Stimulated activated CD4-positive, alpha-beta T cell treated with anti-CD3 and anti-CD28 coated beads, Interleukin-15, amount 100 ng/mL, for 24 hours (primary cell): Measurements from ENCODE around the gene ZFAND3.
"Not testable (repeated sequence)": the region's sequence is repeated elsewhere in the genome, so short reads cannot be mapped to it uniquely, and the experiment has no call there.

ENCODE experiments used
- DNase-seq: peaks from one replicate; pipeline ENCODE4 v3.0.0-alpha.2; 2020

Gene ZFAND3

DNA sequence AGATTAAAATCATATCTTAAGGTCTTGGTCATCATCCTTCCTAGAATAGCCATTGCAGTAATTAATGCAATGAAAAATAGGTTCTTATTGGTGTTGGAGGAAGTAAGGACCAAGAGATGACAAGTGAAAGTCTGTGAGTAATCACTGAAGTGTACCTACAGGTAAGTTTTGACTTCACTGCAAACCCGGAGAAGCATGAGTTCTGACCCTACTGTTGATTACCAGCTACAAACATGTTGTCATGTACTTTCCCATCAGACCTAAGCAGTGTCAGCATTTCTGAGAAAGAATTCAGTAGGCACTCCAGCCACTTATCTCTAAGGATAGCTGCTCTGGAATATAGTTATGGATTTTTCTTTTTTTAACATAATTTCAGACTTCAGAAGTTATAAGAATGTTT is 280.9 kb downstream of the ZFAND3 start:
- no peak for DNase-seq

DNA sequence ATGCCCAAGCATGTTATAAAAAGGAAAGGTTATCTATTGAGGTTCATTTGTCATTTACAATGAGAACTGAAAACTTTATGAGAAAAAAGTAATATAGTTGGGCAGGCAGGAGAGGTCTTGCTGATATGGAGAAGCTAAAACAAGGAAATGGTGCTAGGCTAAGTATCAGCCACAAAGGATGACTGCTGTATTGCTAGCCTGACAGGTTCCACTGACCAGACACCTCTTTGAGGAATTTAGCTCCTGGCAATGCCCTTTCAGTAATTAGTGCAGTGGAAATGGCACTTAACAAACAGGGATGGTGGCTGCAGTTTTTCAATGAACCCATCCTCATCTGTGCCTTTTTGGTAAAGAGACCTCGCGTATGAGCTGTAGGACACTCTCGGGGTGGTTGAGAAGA is 284.4 kb downstream of the ZFAND3 start:
- no peak for DNase-seq

DNA sequence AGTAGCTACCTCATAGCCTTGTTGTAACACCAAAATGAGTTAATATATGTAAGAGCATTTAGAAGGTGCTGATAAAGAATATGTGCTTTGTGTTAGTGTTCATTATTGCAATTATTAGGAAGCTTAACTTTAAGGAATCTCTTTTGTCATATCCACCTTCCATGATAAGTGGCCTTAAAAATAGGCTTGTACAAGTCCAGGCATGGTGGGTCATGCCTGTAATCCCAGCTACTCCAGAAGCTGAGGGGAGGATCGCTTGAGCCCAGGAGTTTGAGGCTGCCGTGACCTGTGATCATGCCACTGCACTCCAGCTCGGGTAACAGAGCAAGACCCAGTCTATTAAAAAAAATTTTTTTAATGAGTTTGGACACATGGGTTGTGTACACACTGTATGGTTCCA is 285.5 kb downstream of the ZFAND3 start:
- DNase-seq: no peak

DNA sequence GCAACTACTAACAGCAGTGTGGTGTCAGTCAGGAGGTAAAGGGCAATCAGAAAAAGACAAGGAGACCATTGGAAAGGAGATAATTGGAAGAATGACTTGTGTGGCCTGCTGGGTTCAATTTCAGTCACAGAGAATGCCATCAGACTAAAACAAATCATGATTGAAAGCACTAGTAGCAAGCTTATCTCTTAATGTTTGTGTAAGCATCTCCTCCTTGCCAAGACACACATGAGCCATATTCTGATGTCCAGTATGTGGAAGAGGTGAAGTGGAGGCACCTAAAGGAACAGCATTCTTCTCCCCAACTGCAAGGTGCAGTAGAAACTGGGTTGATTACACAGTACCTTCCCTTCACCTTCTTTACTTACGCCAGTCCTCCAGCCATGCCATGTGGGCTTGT is 287.5 kb downstream of the ZFAND3 start:
- DNase-seq: no peak

DNA sequence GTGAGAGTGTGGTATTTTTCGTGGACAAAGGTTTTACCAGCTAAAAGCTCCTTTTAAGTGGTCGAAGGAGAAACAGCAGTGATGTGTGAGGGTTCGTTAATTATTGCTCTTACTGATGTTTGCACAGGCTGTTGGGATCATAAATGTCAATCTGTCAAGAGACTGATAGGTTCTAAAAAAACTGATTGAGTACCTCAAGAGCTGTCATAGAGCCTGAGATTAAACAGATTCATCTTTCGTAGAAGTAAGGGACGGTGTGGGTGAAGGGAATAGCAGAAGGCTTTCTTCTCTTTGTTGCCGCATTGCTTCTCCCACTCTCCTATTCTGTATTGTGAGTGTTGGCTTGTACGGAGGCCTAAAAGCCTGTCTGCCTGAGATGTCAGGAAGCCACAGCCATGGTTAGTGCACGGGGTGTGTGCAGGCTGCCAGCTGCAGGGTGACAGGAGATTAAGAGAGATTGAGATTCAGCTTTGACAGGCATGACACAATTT is 291.0 kb downstream of the ZFAND3 start:
- DNase-seq: no peak

DNA sequence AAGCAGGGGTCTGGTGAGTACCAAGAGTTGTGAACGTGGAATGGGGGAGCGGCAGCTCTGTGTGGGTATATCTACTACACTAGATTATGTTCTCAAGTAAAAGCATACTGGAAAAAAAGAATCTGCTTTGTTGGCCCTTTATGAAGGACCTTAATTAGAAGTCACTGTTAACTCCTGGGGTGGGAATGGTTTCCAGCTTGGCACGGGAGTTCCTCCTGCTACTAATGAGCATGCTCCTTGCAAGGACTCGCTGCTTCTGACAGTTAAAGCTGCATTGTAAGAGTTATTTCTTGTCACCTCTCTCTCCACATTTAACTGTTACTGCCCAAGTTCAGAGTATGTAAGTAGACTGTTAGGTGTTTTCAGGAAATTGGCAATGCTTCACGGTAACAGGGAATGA is 292.7 kb downstream of the ZFAND3 start:
- no peak for DNase-seq

DNA sequence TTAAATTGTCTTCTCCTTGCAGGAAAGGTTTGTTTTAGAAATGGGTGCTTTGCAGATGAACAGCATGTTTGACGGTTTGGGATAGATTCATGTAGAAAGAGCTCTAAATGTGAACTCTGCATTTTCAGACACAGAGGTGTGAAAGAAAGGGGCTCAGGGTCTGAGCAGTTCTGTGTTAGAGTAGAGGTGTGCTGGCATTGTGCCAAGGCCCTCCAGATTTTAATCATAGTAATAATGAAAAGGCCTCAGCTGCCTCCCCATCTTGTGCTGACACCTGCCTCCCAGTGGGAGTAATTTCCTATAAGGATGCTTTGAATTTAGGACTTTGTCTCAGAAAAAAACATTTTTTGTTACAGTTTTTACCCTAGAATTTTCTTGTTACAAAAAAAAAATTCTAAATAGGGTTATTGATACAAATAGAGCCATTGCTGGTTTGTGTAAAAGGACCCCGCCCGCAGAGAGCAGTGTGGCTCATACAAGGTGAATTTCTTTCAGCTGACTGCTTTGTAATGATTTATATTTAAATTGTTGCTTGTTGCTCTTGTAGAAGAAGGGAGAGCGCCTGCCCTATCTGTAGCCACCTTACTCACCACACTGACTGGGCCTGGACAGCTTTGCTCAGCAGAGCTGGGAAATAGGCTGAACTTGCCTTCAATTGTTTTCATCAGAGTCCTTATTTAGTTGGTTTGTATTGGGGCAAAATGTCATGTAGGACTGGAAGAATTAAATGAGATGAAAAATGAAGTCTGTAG is 294.5 kb downstream of the ZFAND3 start:
- no peak for DNase-seq

DNA sequence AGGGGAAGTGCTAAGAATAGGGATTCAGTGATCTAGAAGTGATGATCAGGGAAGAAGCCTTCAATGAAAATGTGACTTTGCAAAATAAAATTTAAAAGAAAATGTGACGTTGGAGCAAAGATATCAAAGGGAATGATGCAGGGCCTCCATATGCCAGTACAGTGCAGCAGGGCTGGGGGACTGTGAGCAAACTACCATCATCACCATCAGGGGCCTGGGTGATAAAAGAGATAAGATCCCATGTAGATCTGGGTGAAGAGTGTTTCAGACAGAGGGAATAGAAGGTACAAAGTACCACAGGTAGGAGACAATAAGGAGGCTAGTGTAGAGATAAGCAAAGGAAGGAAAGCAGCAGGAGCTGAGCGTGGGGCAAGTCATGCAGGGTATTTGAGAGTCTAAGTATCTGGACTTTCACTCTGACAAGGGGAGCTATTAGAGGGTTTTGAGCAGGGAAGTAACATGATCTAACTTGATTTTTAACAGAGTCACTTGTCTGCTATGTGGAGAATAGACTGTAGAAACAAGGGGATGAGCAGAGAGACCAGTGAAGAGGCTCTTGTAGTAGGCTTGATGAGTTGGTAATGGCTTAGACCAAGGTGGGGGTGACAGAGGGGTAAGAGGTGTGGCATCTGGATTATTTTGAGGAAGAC is 295.6 kb downstream of the ZFAND3 start:
- DNase-seq: no peak

DNA sequence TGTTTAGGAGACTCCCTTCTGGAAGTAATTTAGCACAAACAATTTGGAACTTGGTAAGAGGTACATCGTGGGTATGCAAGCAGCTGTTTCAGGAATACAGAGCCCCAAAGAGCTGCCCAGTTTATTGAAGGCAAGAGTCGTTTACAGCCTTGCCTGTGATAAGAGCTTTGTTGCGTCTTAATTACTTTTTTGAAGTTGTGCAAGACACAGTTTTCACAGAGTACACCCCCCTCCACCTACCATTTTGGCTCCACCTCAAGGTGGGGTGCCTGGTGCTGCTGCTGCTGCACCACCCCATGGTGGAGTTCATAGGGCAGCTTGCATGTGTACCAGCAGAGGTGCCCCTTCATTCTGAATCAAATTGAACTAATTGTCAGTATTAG is 296.1 kb downstream of the ZFAND3 start:
- no peak for DNase-seq

DNA sequence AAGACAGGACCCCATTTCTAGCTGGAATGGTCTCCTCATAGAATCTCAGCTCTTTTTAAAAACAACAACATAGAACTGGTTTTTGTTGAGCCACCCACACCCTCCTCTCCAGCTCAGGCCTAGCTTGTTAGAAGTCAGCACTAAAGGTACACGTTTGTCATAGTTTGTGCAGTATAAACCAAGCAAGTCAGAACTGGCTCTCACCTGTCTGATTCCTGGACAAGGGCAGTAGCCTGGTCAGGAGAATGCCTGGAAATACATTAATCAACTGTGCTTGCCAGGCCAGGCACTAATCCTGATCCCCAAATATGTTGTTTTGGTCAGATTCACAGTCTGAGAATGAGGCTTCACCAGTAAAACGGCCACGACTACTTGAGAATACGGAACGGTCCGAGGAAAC is 296.7 kb downstream of the ZFAND3 start:
- DNase-seq: no peak

DNA sequence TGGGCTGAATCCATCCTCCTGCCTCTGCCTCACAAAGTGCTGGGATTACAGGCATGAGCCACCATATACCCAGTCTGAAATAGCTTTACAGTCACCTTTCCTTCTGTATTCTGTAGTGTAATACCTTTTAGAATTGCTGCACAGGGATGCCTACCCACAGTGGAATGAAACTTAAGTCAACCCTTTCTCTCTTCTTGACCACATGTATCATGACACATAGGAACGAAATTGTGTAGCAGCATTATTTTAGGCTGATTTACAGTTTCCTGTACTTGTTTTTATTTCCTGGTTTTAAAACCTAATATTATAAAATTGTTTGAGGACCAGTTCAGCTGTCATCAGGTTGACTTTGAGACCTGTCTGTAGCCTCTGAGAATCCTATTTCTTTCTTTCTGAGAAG is 297.8 kb downstream of the ZFAND3 start:
- DNase-seq: no peak

DNA sequence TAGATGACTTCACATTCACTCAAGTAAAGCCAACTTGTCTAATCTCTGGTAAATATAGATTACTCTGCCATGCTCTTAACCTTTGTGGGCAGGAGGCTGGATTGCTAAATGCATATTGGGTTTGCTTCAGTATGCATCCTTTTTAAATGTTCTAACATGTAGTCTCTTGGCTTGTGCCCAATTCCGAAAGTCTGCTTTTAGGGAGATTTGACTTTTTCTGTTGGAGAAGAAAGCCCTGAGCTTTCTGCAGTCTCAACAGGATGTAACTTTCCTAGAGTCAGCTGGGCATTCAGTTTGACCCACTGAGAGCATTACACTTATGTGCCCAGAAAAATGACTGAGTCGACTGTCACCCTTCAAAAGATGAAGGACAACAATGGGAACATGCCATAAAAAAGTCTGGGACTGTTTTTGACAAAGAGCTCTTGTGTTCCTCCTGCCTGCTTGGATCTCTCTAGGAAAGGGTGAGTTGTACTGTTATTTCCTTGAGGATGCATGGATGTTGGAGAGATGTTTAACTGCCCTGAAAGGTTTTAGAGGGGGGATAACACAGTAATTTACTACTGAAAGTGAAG is 299.4 kb downstream of the ZFAND3 start:
- no peak for DNase-seq

DNA sequence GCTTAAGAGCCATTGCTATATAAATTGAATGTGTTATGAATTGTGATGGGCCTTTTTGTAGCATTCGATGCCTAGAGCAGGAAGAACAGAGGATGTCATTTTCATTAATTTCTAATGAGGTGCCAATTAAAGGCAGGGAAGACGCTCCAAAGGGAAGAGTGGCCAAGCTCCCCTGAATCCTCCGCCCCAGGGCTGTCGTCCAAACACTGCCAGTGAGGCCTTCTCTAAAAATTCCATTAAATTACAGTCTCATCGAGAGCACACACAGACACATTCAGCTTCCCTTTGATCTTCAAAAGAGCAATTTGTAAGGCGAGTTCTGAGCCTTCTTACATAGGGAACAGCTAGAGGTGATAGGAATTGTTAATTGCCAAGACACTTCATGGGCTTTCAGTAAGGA is 300.0 kb downstream of the ZFAND3 start:
- no peak for DNase-seq

DNA sequence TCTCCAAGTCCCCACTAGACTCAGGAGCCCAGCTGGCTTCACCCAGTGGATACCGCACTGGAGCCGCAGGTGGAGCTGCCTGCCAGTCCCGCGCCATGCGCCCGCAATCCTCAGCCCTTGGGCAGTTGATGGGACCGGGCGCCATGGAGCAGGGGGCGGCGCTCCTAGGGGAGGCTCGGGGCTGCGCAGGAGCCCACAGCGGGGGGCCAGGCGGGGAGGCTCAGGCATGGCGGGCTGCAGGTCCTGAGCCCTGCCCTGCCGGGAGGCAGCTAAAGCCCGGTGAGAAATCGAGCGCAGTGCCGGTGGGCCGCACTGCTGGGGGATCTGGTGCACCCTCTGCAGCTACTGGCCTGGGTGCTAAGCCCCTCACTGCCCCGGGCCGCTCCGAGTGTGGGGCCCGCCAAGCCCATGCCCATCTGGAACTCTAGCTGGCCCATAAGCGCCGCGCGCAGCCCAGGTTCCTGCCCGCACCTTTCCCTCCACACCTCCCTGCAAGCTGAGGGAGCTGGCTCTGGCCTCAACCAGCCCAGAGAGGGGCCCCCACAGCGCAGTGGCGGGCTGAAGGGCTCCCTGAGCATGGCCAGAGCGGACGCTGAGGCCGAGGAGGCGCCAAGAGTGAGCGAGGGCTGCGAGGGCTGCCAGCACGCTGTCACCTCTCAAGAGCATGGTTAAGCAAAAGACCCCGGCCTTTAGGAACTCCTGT is 304.8 kb downstream of the ZFAND3 start:
- DNase-seq: not testable (repeated sequence)

DNA sequence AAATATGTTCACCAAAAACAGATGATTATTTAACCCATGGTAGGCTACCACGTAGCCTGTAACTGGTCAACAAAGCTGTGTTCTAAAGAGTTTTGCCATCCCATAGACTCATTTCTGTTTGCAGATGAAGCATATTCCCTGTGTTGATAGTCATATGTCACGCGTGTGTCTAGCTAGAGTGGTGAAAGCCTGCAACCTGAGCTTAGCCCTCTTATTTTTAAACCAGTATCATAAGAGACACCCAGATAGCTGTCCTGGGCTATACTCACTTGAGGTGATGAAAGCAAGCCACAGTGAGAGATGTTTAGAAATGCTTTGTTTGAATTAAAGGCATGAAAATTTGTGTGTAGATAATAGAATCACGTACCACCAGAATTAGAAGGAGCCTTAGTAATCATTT is 307.8 kb downstream of the ZFAND3 start:
- DNase-seq: no peak

DNA sequence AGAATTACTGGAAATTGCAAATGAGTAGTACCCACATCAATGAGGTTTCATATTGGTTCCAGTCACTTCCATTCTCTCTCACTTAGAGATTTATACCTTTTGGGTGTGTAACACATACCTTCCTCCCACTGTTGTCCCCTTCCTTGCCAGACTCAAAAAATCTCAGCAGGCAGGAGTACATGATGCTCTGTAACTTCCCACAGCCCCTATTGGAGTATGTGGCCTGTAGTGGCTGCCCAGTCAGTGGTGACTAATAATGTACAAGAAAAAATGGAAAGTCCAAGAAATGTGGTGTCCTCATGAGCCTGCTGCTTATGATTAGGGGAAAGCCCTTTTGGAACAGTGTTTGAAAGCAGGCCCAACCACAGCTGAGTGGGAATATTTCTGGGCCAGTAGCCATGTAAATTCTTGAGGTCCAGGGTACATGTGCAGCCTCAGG is 312.0 kb downstream of the ZFAND3 start:
- DNase-seq: peak; percentile 29

DNA sequence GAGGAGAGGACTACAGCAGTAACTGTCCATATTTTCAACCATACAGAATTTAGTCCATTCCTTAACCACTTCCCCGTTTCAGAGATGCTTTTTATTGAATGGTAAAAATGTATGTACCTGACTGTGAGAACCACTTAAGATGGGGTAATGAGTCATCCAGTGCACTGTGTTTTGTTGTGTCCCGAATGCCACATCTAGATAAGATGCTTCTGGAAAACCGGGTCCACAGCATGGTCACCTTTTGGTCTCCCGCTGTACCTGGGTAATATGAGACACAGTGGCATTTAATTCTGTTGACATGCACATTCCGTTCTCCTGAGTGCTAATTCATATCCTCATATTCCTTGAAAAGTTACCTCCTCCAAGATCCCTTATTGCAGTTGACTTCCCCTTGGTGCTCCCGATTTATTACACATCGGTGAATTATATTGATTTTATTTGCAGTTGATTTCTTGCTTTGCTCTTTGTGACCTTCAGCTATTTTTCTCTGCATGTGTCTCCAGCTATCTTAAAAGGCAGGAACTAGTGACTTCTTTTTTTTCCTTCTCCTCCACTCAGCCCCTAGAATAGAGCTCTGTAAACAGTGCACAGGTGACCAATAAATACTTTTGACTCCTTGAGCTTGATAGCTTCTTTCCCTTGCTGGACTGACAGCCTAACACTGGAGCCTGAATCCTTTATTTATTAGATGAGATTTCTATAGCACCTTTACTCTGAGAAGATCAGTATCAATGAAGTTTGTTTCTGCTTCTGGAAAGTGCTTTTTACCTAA is 314.6 kb downstream of the ZFAND3 start:
- no peak for DNase-seq

DNA sequence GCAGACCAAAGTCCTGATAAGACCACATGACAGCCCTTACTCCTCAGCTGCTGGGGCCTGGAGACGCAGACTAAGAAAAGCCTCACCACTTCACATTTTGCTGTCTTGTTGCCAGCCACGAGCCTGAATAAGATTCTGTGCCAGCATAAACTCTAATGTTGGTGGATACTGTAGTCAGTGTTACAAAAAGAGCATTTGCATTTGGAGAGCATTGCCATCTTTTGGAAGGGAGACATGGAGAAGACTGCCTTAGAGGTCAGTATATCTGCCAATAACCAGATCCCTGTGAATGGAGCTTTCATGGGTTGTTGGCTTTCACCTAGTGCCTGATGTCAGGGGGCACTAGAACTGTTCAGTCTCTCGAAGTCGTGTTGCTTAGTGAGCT is 315.2 kb downstream of the ZFAND3 start:
- no peak for DNase-seq

DNA sequence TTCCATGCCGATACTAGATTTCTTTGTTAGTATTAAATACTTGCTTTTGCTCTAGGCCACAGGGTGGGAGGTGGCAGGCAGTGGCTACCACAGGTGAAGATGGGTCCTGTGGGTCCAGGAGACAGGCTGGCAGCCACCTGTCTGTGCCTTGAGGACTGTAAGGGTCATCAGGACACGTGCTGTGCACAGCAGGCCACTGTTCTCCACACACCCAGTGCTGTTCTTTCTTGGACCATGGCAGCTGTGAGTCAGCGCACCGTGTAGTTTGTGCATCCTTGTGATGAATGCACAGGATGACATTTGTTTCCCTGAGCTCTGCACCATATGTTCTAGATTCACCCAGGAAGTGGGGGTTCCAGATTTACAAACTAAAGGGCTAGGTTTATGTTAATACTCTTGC is 317.0 kb downstream of the ZFAND3 start:
- no peak for DNase-seq

DNA sequence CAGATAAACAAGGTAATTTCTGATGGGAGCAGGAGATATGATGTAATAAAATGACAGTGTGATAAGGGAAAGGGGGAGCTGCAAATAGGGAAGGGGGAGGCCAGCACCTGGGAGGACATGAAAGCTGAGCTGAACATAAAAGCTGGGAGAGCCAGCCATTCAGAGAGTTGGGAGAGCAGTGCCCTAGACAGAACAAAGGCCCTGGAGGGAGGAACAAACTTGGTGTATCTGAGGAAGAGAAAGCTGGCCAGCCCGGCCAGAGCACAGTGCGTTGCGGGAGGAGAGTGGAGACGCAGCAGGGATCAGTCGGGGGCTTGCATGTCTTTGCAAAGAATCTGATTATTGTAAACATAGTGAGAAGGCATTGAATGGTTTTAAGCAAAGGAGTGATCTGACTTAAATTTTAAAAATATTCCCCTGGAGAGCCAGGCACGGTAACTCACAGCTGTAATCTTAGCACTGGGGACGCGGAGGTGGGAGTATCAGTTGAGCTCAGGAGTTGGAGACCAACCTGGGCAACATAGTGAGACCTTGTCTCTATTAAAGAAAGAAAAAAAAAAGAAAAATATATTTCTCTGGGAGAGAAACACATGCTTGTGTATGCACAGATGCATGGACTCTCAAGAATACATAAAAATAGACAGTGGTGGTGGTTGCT is 318.2 kb downstream of the ZFAND3 start:
- no peak for DNase-seq

DNA sequence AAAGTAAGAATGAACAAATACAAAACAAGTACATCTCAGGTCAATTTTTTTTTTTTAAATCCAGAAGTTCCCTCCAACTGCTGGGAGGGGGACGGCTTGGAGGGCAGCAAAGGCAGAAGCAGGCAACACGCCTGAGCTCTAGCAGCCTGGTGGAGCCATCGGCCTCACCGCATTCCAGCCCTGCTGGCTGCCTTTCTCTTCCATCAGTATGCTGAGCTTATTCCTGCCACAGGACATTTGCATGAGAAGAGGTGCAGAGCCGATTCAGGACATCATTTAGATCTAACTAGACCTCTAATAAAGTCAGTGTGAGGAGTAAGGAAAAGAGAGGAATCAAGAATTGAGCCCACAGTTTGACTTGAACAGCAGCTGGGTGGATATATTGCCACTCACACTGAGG is 318.8 kb downstream of the ZFAND3 start:
- DNase-seq: no peak

DNA sequence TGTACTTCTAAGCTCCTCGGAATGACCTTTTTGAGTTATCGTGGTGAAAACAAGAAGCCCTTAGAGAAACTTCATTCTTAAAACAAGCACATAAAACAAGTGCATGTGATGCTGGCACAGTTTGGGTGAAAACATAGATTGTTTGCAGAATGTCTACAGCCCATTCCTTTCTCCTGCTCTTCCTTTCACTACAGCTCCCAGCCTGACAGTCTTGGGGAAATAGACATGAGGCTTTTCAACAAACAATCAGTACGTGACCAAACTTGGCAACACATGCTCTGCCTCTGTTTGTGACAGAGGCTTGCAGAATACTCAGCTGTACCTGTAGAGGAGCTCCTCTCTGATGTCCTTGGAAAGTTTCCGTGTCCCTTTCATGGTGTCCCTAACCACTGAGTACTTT is 321.6 kb downstream of the ZFAND3 start:
- DNase-seq: no peak
